ENCODE data around the gene LY6G5B. TPM values are rescaled to one million over a fixed set of nuclear protein-coding genes. Genes with fewer than 3 reads are reported as not detected.

Gene LY6G5B
- total and polyA plus RNA-seq, 2 experiments from 2014 or later, result 7.9 to 8.4 TPM

DNA sequence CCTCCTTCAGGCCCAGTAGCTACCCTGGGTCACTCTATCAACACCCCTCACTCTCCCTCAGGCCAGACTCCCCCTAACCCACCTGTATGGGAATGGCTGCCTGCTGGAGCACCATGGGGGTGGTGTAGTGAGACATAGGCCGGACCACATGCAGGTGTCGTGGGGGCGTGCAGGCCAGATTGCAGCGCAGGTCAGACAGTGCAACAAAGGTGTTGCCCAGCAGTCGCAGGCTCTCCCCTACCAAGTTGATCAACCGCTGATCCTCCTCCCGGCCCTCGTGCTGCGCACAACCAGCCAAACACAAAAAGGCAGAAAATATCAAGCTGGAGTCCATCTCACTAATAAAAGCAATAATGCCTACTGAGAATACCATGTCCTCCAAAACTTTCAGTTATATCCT lies 24.5 kb upstream of the LY6G5B start:
- Mint-ChIP-seq H3K36me3 (ENCODE audit: low read depth) (peaks cover 86% of the 10 kb centered on the region), H3K9me3 (no peaks in the 10 kb centered on the region), H3K27ac (no peak overlapping the region), H3K27me3 (ENCODE audit: insufficient read depth, low read depth, poor library complexity) (no peaks in the 10 kb centered on the region), H3K4me3 (peak overlapping the region; percentile 7; the same call in 1 of the 3 replicates), H3K4me1 (peaks cover 6% of the 10 kb centered on the region; the same call in 1 of the 3 replicates)
- TF ChIP-seq, protein P1, sequence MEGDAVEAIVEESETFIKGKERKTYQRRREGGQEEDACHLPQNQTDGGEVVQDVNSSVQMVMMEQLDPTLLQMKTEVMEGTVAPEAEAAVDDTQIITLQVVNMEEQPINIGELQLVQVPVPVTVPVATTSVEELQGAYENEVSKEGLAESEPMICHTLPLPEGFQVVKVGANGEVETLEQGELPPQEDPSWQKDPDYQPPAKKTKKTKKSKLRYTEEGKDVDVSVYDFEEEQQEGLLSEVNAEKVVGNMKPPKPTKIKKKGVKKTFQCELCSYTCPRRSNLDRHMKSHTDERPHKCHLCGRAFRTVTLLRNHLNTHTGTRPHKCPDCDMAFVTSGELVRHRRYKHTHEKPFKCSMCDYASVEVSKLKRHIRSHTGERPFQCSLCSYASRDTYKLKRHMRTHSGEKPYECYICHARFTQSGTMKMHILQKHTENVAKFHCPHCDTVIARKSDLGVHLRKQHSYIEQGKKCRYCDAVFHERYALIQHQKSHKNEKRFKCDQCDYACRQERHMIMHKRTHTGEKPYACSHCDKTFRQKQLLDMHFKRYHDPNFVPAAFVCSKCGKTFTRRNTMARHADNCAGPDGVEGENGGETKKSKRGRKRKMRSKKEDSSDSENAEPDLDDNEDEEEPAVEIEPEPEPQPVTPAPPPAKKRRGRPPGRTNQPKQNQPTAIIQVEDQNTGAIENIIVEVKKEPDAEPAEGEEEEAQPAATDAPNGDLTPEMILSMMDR (conservative IDR thresholded peaks at IDR 0.05; ENCODE audit: low read depth in 2 of 2), result no peak
- TF ChIP-seq EZH2 (IDR thresholded peaks at IDR 0.05; ENCODE audit: low read depth, unreplicated experiment), result no peak
- TF ChIP-seq STAT1 (IDR thresholded peaks at IDR 0.05; ENCODE audit: unreplicated experiment), result no peak
- TF ChIP-seq CREB1 (CRISPR knock-in tag; IDR thresholded peaks at IDR 0.05; ENCODE audit: low read depth), result no peak
- TF ChIP-seq, protein P2, sequence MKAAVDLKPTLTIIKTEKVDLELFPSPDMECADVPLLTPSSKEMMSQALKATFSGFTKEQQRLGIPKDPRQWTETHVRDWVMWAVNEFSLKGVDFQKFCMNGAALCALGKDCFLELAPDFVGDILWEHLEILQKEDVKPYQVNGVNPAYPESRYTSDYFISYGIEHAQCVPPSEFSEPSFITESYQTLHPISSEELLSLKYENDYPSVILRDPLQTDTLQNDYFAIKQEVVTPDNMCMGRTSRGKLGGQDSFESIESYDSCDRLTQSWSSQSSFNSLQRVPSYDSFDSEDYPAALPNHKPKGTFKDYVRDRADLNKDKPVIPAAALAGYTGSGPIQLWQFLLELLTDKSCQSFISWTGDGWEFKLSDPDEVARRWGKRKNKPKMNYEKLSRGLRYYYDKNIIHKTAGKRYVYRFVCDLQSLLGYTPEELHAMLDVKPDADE (IDR thresholded peaks at IDR 0.05), result no peak
- Histone ChIP-seq H4K20me1 (replicated peaks; ENCODE audit: insufficient read depth) (peaks cover 8% of the 10 kb centered on the region; the same call in 1 of the 2 replicates), H3K4me1 (ENCODE audit: insufficient read depth) (no peaks in the 10 kb centered on the region), H3K79me2 (replicated peaks; ENCODE audit: insufficient read depth) (peaks cover 14% of the 10 kb centered on the region), H3K4me3 (no peak overlapping the region), H2AFZ (no peak overlapping the region), H3K27me3 (ENCODE audit: insufficient read depth) (no peaks in the 10 kb centered on the region), H3K4me2 (no peak overlapping the region), H3K27ac (ENCODE audit: low read depth) (no peak overlapping the region), H3K36me3 (ENCODE audit: insufficient read depth) (peaks cover 41% of the 10 kb centered on the region), H3K9me2 (ENCODE audit: insufficient read depth) (no peaks in the 10 kb centered on the region), H3F3A (replicated peaks; ENCODE audit: low read depth) (peaks cover 2% of the 10 kb centered on the region; the same call in 1 of the 2 replicates)
- DNase-seq (ENCODE audit: low spot score) (no peak), ATAC-seq (no peak)

DNA sequence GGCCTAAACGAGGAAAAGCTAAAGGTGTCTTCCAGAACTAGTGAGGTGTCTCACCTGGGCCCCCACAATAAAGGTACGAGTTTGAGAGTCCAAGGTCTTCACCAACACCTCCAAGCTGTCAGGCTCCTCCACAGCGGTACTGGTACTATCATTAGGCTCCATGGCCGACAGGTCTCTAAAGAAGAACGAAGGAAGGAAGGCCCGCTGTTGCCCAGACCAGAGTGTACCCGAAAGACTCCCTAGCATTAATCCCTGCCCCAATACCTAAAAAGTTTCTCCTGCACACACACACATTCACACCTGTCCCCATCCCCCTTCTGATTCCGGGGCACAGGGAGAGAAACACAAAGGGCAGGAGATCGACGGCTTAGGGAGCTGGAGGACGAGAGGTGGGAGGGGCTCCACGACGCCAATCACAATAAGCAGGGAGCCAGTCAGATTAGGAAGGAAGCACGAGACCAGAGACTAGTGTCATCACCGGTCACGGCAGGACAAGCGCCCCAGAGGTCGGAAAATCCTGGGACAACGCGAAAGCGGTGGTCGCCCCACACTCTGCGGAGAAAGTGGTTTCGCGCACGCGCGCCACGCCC lies 18.1 kb upstream of the LY6G5B start:
- H3K27ac Mint-ChIP-seq, result peak overlapping the region; percentile 100
- TF ChIP-seq, protein P2 (IDR thresholded peaks at IDR 0.05), result no peak; the same call in 1 of the 2 replicates
- TF ChIP-seq, protein P3, sequence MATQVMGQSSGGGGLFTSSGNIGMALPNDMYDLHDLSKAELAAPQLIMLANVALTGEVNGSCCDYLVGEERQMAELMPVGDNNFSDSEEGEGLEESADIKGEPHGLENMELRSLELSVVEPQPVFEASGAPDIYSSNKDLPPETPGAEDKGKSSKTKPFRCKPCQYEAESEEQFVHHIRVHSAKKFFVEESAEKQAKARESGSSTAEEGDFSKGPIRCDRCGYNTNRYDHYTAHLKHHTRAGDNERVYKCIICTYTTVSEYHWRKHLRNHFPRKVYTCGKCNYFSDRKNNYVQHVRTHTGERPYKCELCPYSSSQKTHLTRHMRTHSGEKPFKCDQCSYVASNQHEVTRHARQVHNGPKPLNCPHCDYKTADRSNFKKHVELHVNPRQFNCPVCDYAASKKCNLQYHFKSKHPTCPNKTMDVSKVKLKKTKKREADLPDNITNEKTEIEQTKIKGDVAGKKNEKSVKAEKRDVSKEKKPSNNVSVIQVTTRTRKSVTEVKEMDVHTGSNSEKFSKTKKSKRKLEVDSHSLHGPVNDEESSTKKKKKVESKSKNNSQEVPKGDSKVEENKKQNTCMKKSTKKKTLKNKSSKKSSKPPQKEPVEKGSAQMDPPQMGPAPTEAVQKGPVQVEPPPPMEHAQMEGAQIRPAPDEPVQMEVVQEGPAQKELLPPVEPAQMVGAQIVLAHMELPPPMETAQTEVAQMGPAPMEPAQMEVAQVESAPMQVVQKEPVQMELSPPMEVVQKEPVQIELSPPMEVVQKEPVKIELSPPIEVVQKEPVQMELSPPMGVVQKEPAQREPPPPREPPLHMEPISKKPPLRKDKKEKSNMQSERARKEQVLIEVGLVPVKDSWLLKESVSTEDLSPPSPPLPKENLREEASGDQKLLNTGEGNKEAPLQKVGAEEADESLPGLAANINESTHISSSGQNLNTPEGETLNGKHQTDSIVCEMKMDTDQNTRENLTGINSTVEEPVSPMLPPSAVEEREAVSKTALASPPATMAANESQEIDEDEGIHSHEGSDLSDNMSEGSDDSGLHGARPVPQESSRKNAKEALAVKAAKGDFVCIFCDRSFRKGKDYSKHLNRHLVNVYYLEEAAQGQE (IDR thresholded peaks at IDR 0.05; ENCODE audit: unreplicated experiment), result no peak
- TF ChIP-seq POLR2AphosphoS5 (IDR thresholded peaks at IDR 0.05; ENCODE audit: low read depth), result peak; percentile 12; the same call in 1 of the 2 replicates
- no peaks in the 10 kb centered on the region for H3K9me3 Mint-ChIP-seq
- peaks cover 28% of the 10 kb centered on the region; the same call in 2 of the 3 replicates for H3K4me1 Mint-ChIP-seq
- Histone ChIP-seq H2AFZ (0 out of 2 replicates have a peak overlapping the region, but pooled peaks have one; percentile 35), H3K4me2 (peak overlapping the region; percentile 85), H4K20me1 (replicated peaks; ENCODE audit: insufficient read depth) (peaks cover 12% of the 10 kb centered on the region; the same call in 1 of the 2 replicates), H3K36me3 (ENCODE audit: insufficient read depth) (peaks cover 27% of the 10 kb centered on the region), H3K27me3 (ENCODE audit: insufficient read depth) (no peaks in the 10 kb centered on the region), H3K9me2 (ENCODE audit: insufficient read depth) (no peaks in the 10 kb centered on the region), H3F3A (replicated peaks; ENCODE audit: low read depth) (peaks cover 18% of the 10 kb centered on the region), H3K79me2 (replicated peaks; ENCODE audit: insufficient read depth) (peaks cover 29% of the 10 kb centered on the region), H3K4me1 (ENCODE audit: insufficient read depth) (peaks cover 14% of the 10 kb centered on the region), H3K4me3 (peak overlapping the region; percentile 88), H3K27ac (ENCODE audit: low read depth) (peak overlapping the region; percentile 96)
- peak overlapping the region; percentile 99 for H3K4me3 Mint-ChIP-seq
- peaks cover 47% of the 10 kb centered on the region for H3K36me3 Mint-ChIP-seq (ENCODE audit: low read depth)
- ATAC-seq (peak; percentile 69), DNase-seq (ENCODE audit: low spot score) (peak; percentile 90)
- peaks cover 13% of the 10 kb centered on the region for H3K27me3 Mint-ChIP-seq (ENCODE audit: insufficient read depth, low read depth, poor library complexity)

Data from GM23338 (cell line).